Neuronal stem cell (in vitro differentiated cells): ENCODE measurements around the gene MID1.

Experiments used
- DNase-seq: peaks from one replicate; pipeline ENCODE4 v3.0.0-alpha.2; 2013; ENCODE audit warnings: low spot score
- H2AFZ ChIP-seq: one replicate; pipeline ENCODE4 v1.6.1; 2013; ENCODE audit warnings: mild to moderate bottlenecking, low read length, inconsistent platforms
- H2AK5ac ChIP-seq: 2 replicates; pipeline ENCODE4 v1.6.1; 2013; ENCODE audit warnings: low read depth, mild to moderate bottlenecking, inconsistent platforms, low read length, moderate library complexity, mixed read lengths
- H2BK120ac ChIP-seq: 2 replicates; pipeline ENCODE4 v1.6.1; 2013; ENCODE audit warnings: low read depth, mild to moderate bottlenecking, inconsistent platforms, low read length, moderate library complexity, mixed read lengths
- H2BK12ac ChIP-seq: one replicate; pipeline ENCODE4 v1.6.1; 2013; ENCODE audit warnings: low read length, inconsistent platforms
- H2BK15ac ChIP-seq: 2 replicates; pipeline ENCODE4 v1.6.1; 2013; ENCODE audit warnings: mild to moderate bottlenecking, low read length, inconsistent platforms, mixed read lengths
- H2BK5ac ChIP-seq: one replicate; pipeline ENCODE4 v1.6.1; 2013; ENCODE audit warnings: inconsistent platforms, mild to moderate bottlenecking, low read length, moderate library complexity
- H3K14ac ChIP-seq: one replicate; pipeline ENCODE4 v1.6.1; 2013; ENCODE audit warnings: low read length, inconsistent platforms
- H3K18ac ChIP-seq: 2 replicates; pipeline ENCODE4 v1.6.1; 2013; ENCODE audit warnings: low read length, inconsistent platforms
- H3K23ac ChIP-seq: 2 replicates; pipeline ENCODE4 v1.6.1; 2013; ENCODE audit warnings: low read depth, mild to moderate bottlenecking, mixed read lengths, low read length, inconsistent platforms; ENCODE audit not compliant: poor library complexity
- H3K27ac ChIP-seq: replicated peaks from 3 replicates; pipeline ENCODE4 v1.5.1; 2013; ENCODE audit warnings: low read length, inconsistent platforms
- H3K27me3 ChIP-seq, 3 experiments: 2 replicates each; pipeline ENCODE4 v1.6.1; 2013; ENCODE audit warnings: low read length in 3 of 3, mild to moderate bottlenecking in 2 of 3, inconsistent platforms in 1 of 3, low read depth in 1 of 3, mixed read lengths in 1 of 3, moderate library complexity in 1 of 3; ENCODE audit not compliant: control insufficient read depth in 3 of 3, insufficient read depth in 3 of 3
- H3K36me3 ChIP-seq, 2 donors: replicated peaks in 1 of 2; 2 replicates each; pipeline ENCODE4 v1.6.1; 2013; ENCODE audit warnings: low read length in 2 of 2; ENCODE audit not compliant: control insufficient read depth in 2 of 2, insufficient read depth in 2 of 2
- H3K4ac ChIP-seq: 2 replicates; pipeline ENCODE4 v1.6.1; 2013; ENCODE audit warnings: inconsistent platforms, mild to moderate bottlenecking, low read length, moderate library complexity
- H3K4me1 ChIP-seq, 2 donors: 1 replicate in 1 of 2; 2 replicates in 1 of 2; pipeline ENCODE4 v1.6.1; 2013; ENCODE audit warnings: low read length in 2 of 2, low read depth in 1 of 2; ENCODE audit not compliant: control insufficient read depth in 2 of 2, insufficient read depth in 1 of 2
- H3K4me2 ChIP-seq: one replicate; pipeline ENCODE4 v1.6.1; 2013; ENCODE audit warnings: mild to moderate bottlenecking, low read length, inconsistent platforms; ENCODE audit not compliant: insufficient read depth, poor library complexity, severe bottlenecking
- H3K4me3 ChIP-seq, 2 donors: 2 replicates each; pipeline ENCODE4 v1.5.1; 2013; ENCODE audit warnings: low read length in 2 of 2, mild to moderate bottlenecking in 2 of 2, inconsistent platforms in 1 of 2, moderate library complexity in 1 of 2
- H3K79me1 ChIP-seq: one replicate; pipeline ENCODE4 v1.6.1; 2013; ENCODE audit warnings: low read depth, mild to moderate bottlenecking, inconsistent platforms, low read length, moderate library complexity
- H3K9ac ChIP-seq: one replicate; pipeline ENCODE4 v1.6.1; 2013; ENCODE audit warnings: mild to moderate bottlenecking, low read depth, low read length, inconsistent platforms; ENCODE audit not compliant: poor library complexity
- H3K9me3 ChIP-seq, 2 donors: replicated peaks in 1 of 2; 2 replicates each; pipeline versions ENCODE3 to v1.6.1; 2013; ENCODE audit warnings: low read length in 2 of 2, mild to moderate bottlenecking in 2 of 2, inconsistent platforms in 1 of 2, low read depth in 1 of 2, mixed read lengths in 1 of 2, moderate library complexity in 1 of 2; ENCODE audit not compliant: control insufficient read depth in 2 of 2, insufficient read depth in 1 of 2
- H4K8ac ChIP-seq: one replicate; pipeline ENCODE4 v1.6.1; 2013; ENCODE audit warnings: low read depth, mild to moderate bottlenecking, inconsistent platforms, low read length, moderate library complexity
- H4K91ac ChIP-seq: one replicate; pipeline ENCODE4 v1.6.1; 2013; ENCODE audit warnings: low read length, low read depth, mild to moderate bottlenecking, inconsistent platforms; ENCODE audit not compliant: poor library complexity
- WGBS, 2 donors: extraction: QIAGEN DNeasy Blood & Tissue Kit; methylation state at CpG; one replicate each; pipeline ENCODE4 v1.1.7; 2013; ENCODE audit warnings: missing lambda C conversion rate in 2 of 2, mixed read lengths in 1 of 2; ENCODE audit not compliant: insufficient read length in 2 of 2, insufficient replicate concordance in 1 of 2; ENCODE audit errors: extremely low coverage in 2 of 2; 5-methylcytosine and 5-hydroxymethylcytosine counted together

The MID1 gene

GRCh38 chrX:10429908-10430307 is 190.5 kb downstream of the MID1 start:
- H2BK5ac ChIP-seq = no peak overlapping the region
- no peak overlapping the region for H2BK15ac ChIP-seq
- no CpG with 5 or more reads among the region's 5 CpGs for WGBS, 2 donors
- H4K91ac ChIP-seq = no peak overlapping the region
- H4K8ac ChIP-seq = no peak overlapping the region
- H3K9me3 ChIP-seq = no peaks in the 10 kb centered on the region
- no peaks in the 10 kb centered on the region for H3K36me3 ChIP-seq
- H2AK5ac ChIP-seq = no peak overlapping the region
- H3K18ac ChIP-seq = no peak overlapping the region
- peaks cover 0 to 5% (median 0%) of the 10 kb centered on the region in 3 experiments for H3K27me3 ChIP-seq
- H3K4me2 ChIP-seq = no peak overlapping the region
- no peak overlapping the region for H3K4me3 ChIP-seq
- no peak overlapping the region for H2BK120ac ChIP-seq
- H2AFZ ChIP-seq = no peak overlapping the region
- H2BK12ac ChIP-seq = no peak overlapping the region
- H3K4me1 ChIP-seq = no peaks in the 10 kb centered on the region
- no peaks in the 10 kb centered on the region for H3K79me1 ChIP-seq
- H3K4ac ChIP-seq = no peak overlapping the region
- H3K14ac ChIP-seq = no peak overlapping the region
- H3K27ac ChIP-seq = no peak overlapping the region
- H3K23ac ChIP-seq = no peak overlapping the region
- H3K9ac ChIP-seq = no peak overlapping the region
- DNase-seq = no peak

DNA sequence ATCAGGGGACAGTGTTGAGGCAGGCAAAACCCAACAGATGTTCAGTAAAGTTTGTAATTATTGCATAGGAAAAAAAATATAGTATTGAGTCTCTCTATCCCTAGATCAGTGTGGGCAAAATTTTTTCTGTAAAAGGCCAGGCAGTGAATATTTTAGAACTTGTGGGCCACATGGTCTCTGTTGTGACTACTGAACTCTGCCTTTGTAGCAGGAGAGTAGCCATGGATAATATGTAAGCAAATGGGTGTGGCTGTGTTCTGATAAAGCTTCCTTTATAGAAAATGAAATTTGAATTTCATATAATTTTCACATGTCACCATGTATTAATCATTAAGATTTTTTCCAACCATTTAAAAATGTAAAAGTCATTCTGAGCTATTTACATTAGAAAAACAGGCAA is 193.1 kb downstream of the MID1 start:
- Histone ChIP-seq H2AFZ (no peak overlapping the region), H3K4me3 (no peak overlapping the region), H3K27ac (no peak overlapping the region), H3K9ac (no peak overlapping the region), H2BK120ac (no peak overlapping the region), H3K23ac (no peak overlapping the region), H3K4me2 (no peak overlapping the region), H2BK5ac (no peak overlapping the region), H2BK12ac (no peak overlapping the region), H2BK15ac (no peak overlapping the region), H4K91ac (no peak overlapping the region), H2AK5ac (no peak overlapping the region), H3K36me3 (no peaks in the 10 kb centered on the region), H3K9me3 (no peaks in the 10 kb centered on the region), H3K4me1 (no peaks in the 10 kb centered on the region), H3K79me1 (no peaks in the 10 kb centered on the region), H3K18ac (no peak overlapping the region), H3K27me3 (no peaks in the 10 kb centered on the region), H3K4ac (no peak overlapping the region), H3K14ac (no peak overlapping the region), H4K8ac (no peak overlapping the region)
- DNase-seq = no peak

- no peak overlapping the region for H4K91ac ChIP-seq
- H3K4me1 ChIP-seq = peaks cover 0 to 3% of the 10 kb centered on the region in 2 donors
- no peak overlapping the region for H2BK5ac ChIP-seq
- H2BK12ac ChIP-seq = no peak overlapping the region
- no peaks in the 10 kb centered on the region for H3K36me3 ChIP-seq
- H3K79me1 ChIP-seq = no peaks in the 10 kb centered on the region
- no peaks in the 10 kb centered on the region for H3K27me3 ChIP-seq
- no peak overlapping the region for H3K27ac ChIP-seq
- H2AFZ ChIP-seq = no peak overlapping the region
- H2AK5ac ChIP-seq = no peak overlapping the region
- no peak overlapping the region for H2BK15ac ChIP-seq
- H3K23ac ChIP-seq = no peak overlapping the region
- no peak overlapping the region for H2BK120ac ChIP-seq
- H3K4me3 ChIP-seq = no peak overlapping the region
- DNase-seq = no peak
- H3K4me2 ChIP-seq = no peak overlapping the region
- H3K18ac ChIP-seq = no peak overlapping the region
- WGBS, 2 donors = no CpG with 5 or more reads among the region's 4 CpGs
- H3K9ac ChIP-seq = no peak overlapping the region
- H3K9me3 ChIP-seq = no peaks in the 10 kb centered on the region
- H4K8ac ChIP-seq = no peak overlapping the region
- no peak overlapping the region for H3K4ac ChIP-seq
- H3K14ac ChIP-seq = no peak overlapping the region
Measured at GRCh38 chrX:10423716-10424115, 196.7 kb downstream of the MID1 start.

- Histone ChIP-seq H3K4me3 (no peak overlapping the region), H4K91ac (no peak overlapping the region), H3K4ac (no peak overlapping the region), H3K27me3 (no peaks in the 10 kb centered on the region), H3K23ac (no peak overlapping the region), H2BK120ac (no peak overlapping the region), H3K79me1 (no peaks in the 10 kb centered on the region), H3K4me2 (no peak overlapping the region), H4K8ac (no peak overlapping the region), H2BK5ac (peak overlapping the region; percentile 82), H2BK12ac (no peak overlapping the region), H3K36me3 (no peaks in the 10 kb centered on the region), H3K9ac (no peak overlapping the region), H3K14ac (no peak overlapping the region), H3K9me3 (no peaks in the 10 kb centered on the region), H2AK5ac (no peak overlapping the region), H3K27ac (no peak overlapping the region), H3K18ac (no peak overlapping the region), H3K4me1 (peaks cover 0 to 3% of the 10 kb centered on the region in 2 donors), H2AFZ (peak overlapping the region; percentile 33), H2BK15ac (no peak overlapping the region)
- no peak for DNase-seq
- WGBS, 2 donors = no CpG with 5 or more reads among the region's 6 CpGs
Measured at GRCh38 chrX:10420134-10420533, 200.3 kb downstream of the MID1 start.
